GM19351 (cell line): ENCODE data around the gene UBE2M.

Source experiments
- ATAC-seq: cut with Tn5 transposase; IDR thresholded peaks from one replicate; pipeline ENCODE4 v1.9.1; 2021; ENCODE audit warnings: mild to moderate bottlenecking, moderate library complexity; ENCODE audit not compliant: unreplicated experiment

The UBE2M gene

DNA sequence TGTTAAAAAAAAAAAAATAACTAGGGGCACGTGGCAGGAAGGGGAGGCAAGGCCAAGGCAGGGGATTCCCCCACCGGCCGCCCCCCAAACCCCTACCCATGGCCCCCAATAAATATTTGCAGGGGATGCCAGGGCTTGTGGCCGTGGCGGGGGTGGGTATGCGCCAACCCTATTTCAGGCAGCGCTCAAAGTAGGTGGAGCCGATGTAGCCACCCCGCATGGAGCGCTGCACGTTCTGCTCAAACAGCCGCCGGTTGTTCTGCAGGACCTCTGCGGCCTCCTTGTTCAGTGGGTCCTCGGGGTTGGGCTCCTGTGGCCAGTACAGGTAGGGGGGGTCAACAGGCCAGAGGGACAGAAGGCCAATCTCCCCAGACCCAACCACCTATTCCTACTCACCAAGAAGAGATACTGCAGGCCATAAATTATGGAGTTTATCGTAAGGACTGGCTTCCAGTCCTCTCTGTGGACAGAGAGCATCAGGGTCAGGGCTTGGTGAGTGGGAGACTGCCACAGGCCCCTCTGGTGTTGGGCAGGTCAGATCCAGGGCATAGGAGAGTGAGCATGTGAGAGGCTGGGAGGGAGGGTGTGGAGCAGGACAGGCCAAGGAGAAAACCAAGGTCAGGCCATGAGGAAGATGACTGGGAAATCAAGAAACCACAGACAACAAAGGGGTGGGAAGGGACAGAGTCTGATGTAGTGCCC, 2.3 kb downstream of the UBE2M start:
- no peak for ATAC-seq

GRCh38 chr19:58555369-58555885, 3.0 kb downstream of the UBE2M start:
- ATAC-seq = no peak

DNA sequence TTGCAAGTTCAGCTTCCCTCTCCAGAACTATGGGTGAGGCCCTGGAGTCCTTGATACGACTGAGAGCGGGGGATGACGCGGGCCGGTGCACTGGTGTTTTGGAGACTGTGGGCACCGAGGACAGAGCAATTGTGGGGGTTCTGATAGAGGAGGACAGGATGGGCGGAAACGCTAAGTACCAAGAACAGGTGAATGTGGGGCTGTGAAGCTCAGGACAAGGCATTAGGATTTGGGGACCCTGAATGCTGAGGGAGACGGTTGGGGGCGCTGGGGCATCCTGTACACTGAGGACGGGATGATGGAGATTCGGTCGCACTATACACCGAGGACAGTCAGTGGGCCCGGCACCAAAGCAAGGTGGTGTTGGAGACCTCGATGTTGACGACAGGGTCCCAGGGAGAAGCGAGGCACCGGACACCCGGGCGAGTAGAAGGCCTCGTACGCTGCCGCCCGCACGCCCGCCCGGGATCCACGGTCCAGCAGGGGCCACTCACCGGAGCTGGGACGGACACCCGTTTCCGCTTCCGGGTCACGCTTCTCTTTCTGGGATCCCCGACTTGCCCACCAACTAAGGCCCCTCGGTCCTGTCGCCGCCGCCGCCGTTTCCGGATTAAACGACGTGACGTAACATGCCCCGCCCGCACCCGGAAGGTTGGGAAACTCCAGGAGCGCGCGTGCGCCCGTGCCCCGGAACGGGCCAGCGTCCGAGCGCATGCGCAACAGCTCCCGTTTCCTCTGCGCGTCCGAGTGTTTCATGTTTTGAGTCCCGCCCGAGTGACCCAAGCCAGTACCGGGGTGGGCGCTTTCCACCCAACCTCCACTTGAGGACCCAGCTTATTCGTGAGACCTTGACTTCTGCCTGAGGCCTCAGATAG, 3.7 kb downstream of the UBE2M start, which contains the start of gene CHMP2A:
CHMP2A (minus strand) TSS at position 612 of the 875 bp plus-strand sequence. CDS start 893 bp downstream, outside the sequence.
- ATAC-seq = no peak

DNA sequence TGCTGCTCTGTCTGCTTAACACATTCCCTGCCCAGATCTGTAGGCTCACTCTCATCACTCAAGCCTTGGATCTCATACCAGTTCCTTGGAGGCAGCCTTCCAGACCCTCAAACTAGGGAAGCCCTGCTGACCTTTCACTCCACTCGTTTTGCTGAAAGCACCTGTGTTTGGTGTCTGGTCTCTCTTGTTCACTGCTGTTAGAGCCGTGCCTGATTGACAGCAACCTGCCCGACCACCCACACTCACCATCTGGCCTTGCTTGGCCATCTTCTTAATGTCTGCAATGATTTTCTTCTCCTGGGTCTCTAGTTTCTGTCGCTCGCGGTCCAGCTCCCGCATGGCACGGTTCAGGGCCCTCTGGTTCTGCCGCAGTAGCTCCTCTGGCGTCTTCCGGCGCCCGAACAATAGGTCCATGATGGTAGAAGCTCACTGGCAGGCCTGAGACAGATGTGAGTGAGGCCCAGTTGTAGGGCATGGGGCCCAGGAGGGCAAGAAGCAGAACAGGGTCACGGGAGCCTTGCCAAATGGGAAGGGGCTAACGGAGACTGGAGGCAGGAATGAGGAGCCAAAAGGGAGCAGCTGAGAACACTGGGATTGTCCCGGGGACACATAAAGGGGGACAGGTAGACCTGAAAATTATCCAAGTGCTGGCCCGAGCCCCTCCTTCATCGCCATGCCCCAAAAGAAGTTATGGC, 4.5 kb downstream of the UBE2M start:
- ATAC-seq = no peak

DNA sequence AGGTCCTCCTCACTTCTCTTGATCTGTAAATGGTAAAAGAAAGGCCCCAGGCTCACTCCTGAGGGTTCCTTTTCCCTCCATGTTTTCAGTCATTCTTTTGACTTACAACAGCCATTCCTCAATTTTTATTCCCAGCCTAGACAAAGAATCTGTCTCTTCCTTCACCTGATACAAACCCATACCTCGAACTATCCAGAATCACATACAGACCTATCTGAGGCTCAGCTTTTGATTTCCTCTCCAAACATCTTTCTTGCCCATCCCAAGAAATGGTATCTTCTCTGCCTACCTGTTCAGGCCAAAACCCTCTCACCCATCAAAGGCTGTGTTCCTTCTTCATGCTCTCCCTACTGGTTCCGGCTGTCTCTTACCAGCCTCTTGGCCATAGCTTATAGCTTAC, 5.8 kb downstream of the UBE2M start:
- ATAC-seq = no peak

- ATAC-seq = no peak
Observed at GRCh38 chr19:58551577-58552471, 6.6 kb downstream of the UBE2M start.

GRCh38 chr19:58551123-58551497, 7.3 kb downstream of the UBE2M start:
- no peak for ATAC-seq

DNA sequence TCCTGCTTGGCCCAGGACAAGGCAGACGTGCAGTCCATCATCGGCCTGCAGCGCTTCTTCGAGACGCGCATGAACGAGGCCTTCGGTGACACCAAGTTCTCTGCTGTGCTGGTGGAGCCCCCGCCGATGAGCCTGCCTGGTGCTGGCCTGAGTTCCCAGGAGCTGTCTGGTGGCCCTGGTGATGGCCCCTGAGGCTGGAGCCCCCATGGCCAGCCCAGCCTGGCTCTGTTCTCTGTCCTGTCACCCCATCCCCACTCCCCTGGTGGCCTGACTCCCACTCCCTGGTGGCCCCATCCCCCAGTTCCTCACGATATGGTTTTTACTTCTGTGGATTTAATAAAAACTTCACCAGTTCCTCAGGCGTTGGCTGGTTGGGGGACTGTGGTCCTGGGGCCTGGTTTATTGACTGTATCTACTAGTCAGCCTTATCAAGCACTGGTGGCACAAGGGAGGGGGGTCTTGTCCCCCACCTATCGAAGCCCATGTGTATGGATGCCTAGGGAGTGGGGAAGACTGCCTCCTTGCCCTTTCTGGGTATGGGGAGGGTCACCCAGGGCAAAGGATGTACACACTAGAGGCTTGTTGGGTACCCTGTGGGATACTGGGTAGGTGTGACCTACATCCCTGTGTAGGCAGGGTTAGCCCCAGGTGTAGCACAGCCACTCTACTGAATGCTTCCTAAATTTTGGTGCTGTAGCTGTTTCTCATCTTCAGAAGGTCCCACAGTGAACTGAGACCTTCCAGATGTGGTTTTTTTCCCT, 7.9 kb downstream of the UBE2M start:
- ATAC-seq = no peak

DNA sequence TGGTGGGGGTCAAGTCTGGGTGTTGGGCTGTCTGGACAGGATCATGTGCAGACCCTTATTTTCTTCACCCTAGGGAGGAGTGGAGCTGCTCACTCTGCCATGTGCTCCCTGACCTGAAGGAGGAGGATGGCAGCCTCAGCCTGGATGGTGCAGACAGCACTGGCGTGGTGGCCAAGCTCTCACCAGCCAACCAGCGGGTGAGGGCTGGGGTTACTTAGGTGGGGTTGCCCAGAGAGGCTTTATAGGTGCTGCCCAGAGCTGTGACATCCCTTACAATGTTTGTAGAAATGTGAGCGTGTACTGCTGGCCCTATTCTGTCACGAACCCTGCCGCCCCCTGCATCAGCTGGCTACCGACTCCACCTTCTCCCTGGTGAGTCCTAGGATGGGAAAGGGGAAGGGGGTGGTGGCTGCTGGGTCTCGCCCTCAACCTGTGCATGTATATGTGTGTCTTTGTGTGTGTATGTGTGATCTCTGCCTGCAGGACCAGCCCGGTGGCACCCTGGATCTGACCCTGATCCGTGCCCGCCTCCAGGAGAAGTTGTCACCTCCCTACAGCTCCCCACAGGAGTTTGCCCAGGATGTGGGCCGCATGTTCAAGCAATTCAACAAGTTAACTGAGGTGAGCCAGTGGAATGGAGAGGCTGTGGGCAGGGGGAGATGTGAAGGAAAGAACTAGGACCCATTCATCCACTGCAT, 8.6 kb downstream of the UBE2M start:
- no peak for ATAC-seq

- no peak for ATAC-seq
Observed at GRCh38 chr19:58548859-58549663, 9.3 kb downstream of the UBE2M start.

DNA sequence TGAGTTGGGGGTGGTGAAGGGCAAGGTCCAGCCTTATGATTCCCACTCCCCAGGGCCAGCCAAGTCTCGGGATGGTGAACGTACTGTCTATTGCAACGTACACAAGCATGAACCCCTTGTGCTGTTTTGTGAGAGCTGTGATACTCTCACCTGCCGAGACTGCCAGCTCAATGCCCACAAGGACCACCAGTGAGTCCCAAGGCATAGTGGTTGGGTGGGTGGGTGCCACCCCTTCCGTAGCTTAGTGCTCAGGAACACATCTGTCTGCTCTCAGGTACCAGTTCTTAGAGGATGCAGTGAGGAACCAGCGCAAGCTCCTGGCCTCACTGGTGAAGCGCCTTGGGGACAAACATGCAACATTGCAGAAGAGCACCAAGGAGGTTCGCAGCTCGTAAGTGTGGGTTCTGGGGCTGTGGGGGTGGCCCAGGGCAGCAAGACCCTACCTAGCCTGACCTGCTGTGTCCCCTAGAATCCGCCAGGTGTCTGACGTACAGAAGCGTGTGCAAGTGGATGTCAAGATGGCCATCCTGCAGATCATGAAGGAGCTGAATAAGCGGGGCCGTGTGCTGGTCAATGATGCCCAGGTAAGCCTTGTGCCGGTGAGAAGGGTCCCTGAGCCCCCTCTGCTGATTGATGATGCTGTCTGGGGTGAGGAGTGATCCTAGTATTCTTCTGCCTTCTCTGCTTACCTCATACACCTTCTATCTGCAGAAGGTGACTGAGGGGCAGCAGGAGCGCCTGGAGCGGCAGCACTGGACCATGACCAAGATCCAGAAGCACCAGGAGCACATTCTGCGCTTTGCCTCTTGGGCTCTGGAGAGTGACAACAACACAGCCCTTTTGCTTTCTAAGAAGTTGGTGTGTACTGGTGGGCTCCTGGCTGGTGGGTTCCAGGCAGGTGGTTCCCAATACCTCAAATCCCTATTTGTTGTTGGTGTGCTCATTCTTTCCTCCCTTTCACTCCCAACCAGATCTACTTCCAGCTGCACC, 10.8 kb downstream of the UBE2M start:
- no peak for ATAC-seq

DNA sequence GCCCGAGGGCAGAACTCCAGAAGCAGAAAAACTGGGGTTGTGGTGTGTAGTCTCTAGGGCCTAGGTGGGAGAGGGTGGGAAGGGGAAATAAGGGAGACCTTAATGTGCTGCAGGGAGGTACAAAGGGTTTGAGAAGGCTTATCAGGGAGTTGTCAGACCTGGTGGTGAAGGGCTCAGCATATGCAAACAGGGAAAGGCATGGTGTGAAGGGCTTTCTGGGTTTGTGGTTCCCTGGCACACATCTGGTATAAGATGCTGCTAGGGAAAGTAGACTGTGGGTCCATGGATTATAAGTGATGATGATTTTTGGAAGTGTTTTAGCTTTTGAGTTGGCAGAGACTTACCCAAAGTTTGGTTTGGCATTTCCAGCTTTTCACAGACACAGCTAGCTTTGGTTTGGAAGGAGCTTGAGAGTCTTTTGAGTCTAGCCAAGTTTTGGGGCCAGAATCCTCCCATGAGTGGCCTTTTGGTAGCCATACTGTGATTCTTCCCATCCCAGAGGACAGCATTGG, 12.3 kb downstream of the UBE2M start:
- no peak for ATAC-seq

- no peak for ATAC-seq
Observed at GRCh38 chr19:58545286-58546018, 13.0 kb downstream of the UBE2M start.

GRCh38 chr19:58544591-58545285, 13.7 kb downstream of the UBE2M start:
- peak; percentile 42 for ATAC-seq

DNA sequence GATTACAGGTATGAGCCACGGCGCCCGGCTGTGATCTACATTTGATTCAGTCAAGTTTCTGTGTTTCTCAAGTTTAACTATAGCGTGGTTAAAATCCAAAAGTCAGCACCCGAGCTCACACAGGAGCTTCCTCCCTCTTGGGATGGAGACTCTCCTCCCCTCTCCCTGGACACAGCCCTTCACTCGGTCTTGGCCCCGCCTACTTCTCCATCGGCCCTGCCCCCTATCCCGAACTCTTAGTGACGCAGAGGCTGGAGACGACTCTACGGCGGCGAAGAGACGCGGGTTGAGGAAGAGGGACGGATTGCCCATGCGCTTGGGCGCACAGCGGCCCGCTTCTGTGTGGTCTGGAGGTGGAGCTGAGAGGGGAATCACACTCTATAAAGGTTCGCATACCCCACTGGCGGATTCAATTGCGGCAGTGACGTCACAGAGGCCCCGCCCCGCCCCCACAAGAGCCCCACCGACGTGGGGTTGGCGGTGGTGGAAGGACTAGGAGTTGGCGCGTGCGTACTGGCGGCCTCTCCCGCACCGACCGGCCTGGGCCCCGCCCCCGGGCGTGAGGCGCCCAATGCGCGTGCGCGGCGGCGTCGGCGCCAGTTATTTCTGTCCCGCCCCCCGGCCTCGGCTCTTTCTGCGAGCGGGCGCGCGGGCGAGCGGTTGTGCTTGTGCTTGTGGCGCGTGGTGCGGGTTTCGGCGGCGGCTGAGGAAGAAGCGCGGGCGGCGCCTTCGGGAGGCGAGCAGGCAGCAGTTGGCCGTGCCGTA, 14.4 kb downstream of the UBE2M start, which contains the start of gene TRIM28:
TRIM28 (plus strand) TSS at position 239 of the 765 bp plus-strand sequence. CDS start 694 bp downstream, outside the sequence.
- ATAC-seq = peak; percentile 86
